ENCODE results near the gene WDR3. TPM values are rescaled to one million over a fixed set of nuclear protein-coding genes. Genes with fewer than 3 reads are reported as not detected.
A peak's percentile ranks its signal among the peaks of the same experiment; 100 is the strongest.

The WDR3 gene
- polyA plus RNA-seq (20.6 and 21.6 TPM in 2 replicates), polyA minus RNA-seq (23.6 and 25.6 TPM in 2 replicates)

GRCh38 chr1:117929343-117930172, at the start of gene WDR3, which contains the start of gene GDAP2:
WDR3 (plus strand) TSS chr1:117929739; CDS start chr1:117933320, 3,581 bp downstream.
GDAP2 (minus strand) TSS chr1:117929621; CDS start chr1:117920357, 9,264 bp downstream.
- Histone ChIP-seq H3K27me3 (ENCODE audit: insufficient read depth, low read depth, low read length) (no peaks in the 10 kb centered on the region), H3F3A (ENCODE audit: insufficient read depth, low read length, poor library complexity, severe bottlenecking) (no peaks in the 10 kb centered on the region), H3K27ac (ENCODE audit: low read length) (peak within 1 kb of the TSS; percentile 75), H2AFZ (ENCODE audit: low read depth, low read length) (peak within 1 kb of the TSS; percentile 79), H3K4me3 (ENCODE audit: low read length) (peak within 1 kb of the TSS; percentile 87), H3K36me3 (ENCODE audit: insufficient read depth, low read length) (peaks cover 3% of the 10 kb centered on the region), H3K79me2 (replicated peaks; ENCODE audit: insufficient read depth, low read length) (peaks cover 57% of the 10 kb centered on the region), H3K9me2 (ENCODE audit: insufficient read depth, low read length) (no peaks in the 10 kb centered on the region), H3K9me3 (ENCODE audit: low read length) (no peaks in the 10 kb centered on the region), H3K9ac (ENCODE audit: low read length) (peak within 1 kb of the TSS; percentile 81), H3K4me2 (ENCODE audit: low read length) (peak within 1 kb of the TSS; percentile 84), H4K20me1 (ENCODE audit: insufficient read depth) (no peaks in the 10 kb centered on the region)
- peak; percentile 71 for TF ChIP-seq POLR2AphosphoS5 (IDR thresholded peaks at IDR 0.05)
- no peak for TF ChIP-seq CTCF (IDR thresholded peaks at IDR 0.05; ENCODE audit: poor library complexity, severe bottlenecking)
- TF ChIP-seq TAF1 (IDR thresholded peaks at IDR 0.05; ENCODE audit: low read depth) = peak; percentile 65
- TF ChIP-seq EP300 (conservative IDR thresholded peaks at IDR 0.05; ENCODE audit: poor library complexity, severe bottlenecking) = no peak
- no peak for TF ChIP-seq SMC3 (conservative IDR thresholded peaks at IDR 0.05; ENCODE audit: poor library complexity)
- TF ChIP-seq MXI1 (conservative IDR thresholded peaks at IDR 0.05; ENCODE audit: poor library complexity, severe bottlenecking) = peak; percentile 99
- no peak for TF ChIP-seq EZH2 (IDR thresholded peaks at IDR 0.05; ENCODE audit: borderline replicate concordance, insufficient read depth, low read length, poor library complexity, severe bottlenecking)
- TF ChIP-seq REST (IDR thresholded peaks at IDR 0.05; ENCODE audit: borderline replicate concordance) = no peak
- TF ChIP-seq RAD21 (conservative IDR thresholded peaks at IDR 0.05) = peak; percentile 31

GRCh38 chr1:117883616-117884015, 45.9 kb upstream of the WDR3 start:
- no peak overlapping the region for H3K4me2 ChIP-seq (ENCODE audit: low read length)
- no peaks in the 10 kb centered on the region for H4K20me1 ChIP-seq (ENCODE audit: insufficient read depth)
- H3K27me3 ChIP-seq (ENCODE audit: insufficient read depth, low read depth, low read length) = no peaks in the 10 kb centered on the region
- peaks cover 10% of the 10 kb centered on the region for H3K36me3 ChIP-seq (ENCODE audit: insufficient read depth, low read length)
- no peaks in the 10 kb centered on the region for H3K9me3 ChIP-seq (ENCODE audit: low read length)
- H2AFZ ChIP-seq (ENCODE audit: low read depth, low read length) = no peak overlapping the region
- H3K9me2 ChIP-seq (ENCODE audit: insufficient read depth, low read length) = no peaks in the 10 kb centered on the region
- H3K27ac ChIP-seq (ENCODE audit: low read length) = no peak overlapping the region
- TF ChIP-seq REST (IDR thresholded peaks at IDR 0.05; ENCODE audit: borderline replicate concordance) (no peak), RAD21 (conservative IDR thresholded peaks at IDR 0.05) (no peak), CTCF (IDR thresholded peaks at IDR 0.05; ENCODE audit: poor library complexity, severe bottlenecking) (no peak), SMC3 (conservative IDR thresholded peaks at IDR 0.05; ENCODE audit: poor library complexity) (no peak), EP300 (conservative IDR thresholded peaks at IDR 0.05; ENCODE audit: poor library complexity, severe bottlenecking) (no peak), EZH2 (IDR thresholded peaks at IDR 0.05; ENCODE audit: borderline replicate concordance, insufficient read depth, low read length, poor library complexity, severe bottlenecking) (no peak), MXI1 (conservative IDR thresholded peaks at IDR 0.05; ENCODE audit: poor library complexity, severe bottlenecking) (no peak), POLR2AphosphoS5 (IDR thresholded peaks at IDR 0.05) (no peak), TAF1 (IDR thresholded peaks at IDR 0.05; ENCODE audit: low read depth) (no peak)
- no peak overlapping the region for H3K4me3 ChIP-seq (ENCODE audit: low read length)
- no peak overlapping the region for H3K9ac ChIP-seq (ENCODE audit: low read length)
- H3K79me2 ChIP-seq (replicated peaks; ENCODE audit: insufficient read depth, low read length) = no peaks in the 10 kb centered on the region
- H3F3A ChIP-seq (ENCODE audit: insufficient read depth, low read length, poor library complexity, severe bottlenecking) = no peaks in the 10 kb centered on the region

Measured in neural cell (in vitro differentiated cells).